AG04450 (cell line): ENCODE measurements around the gene PCDH17. TPM values are rescaled to one million over a fixed set of nuclear protein-coding genes. Genes with fewer than 3 reads are reported as not detected.

Experiments
- CTCF ChIA-PET: fragments of 300-600, 350-600 bp; formaldehyde crosslinking; extraction: SDS; loops from one replicate; lab custom pipeline; 2022; ENCODE audit warnings: antibody characterized with exemption, inconsistent platforms; lab: Charles Lee
- POLR2A ChIA-PET: fragments of 350-600 bp; formaldehyde crosslinking; extraction: SDS; loops from one replicate; lab custom pipeline; 2021; ENCODE audit warnings: antibody characterized with exemption, inconsistent platforms; lab: Yijun Ruan, JAX
- DNase-seq: peaks from one replicate; pipeline ENCODE4 v3.0.0-alpha.2; 2011; ENCODE audit warnings: low read depth, low spot score
- H3K27ac ChIP-seq: one replicate; pipeline ENCODE4 v1.5.1; 2012; ENCODE audit warnings: low read depth, low read length, control low read depth
- H3K27me3 ChIP-seq: one replicate; pipeline ENCODE4 v1.6.0; 2012; ENCODE audit warnings: low read length; ENCODE audit not compliant: control insufficient read depth, insufficient read depth
- H3K4me3 ChIP-seq: 2 replicates; pipeline ENCODE4 v1.5.1; 2011; ENCODE audit warnings: mild to moderate bottlenecking, low read depth, low read length, control low read depth
- H3K9me3 ChIP-seq: 2 replicates; pipeline ENCODE4 v1.5.1; 2012; ENCODE audit warnings: low read length; ENCODE audit not compliant: control insufficient read depth, insufficient read depth
- CTCF ChIP-seq: IDR thresholded peaks from 2 replicates; pipeline ENCODE4 v1.5.1; 2011; ENCODE audit warnings: low read depth, low read length, control low read depth, inconsistent platforms
- polyA plus RNA-seq: library from polyadenylated mRNA; depleted of rRNA; stranded (reverse); fragments of >200 nt; gene quantifications from 2 replicates; pipeline ENCODE4 v1.2.3, GENCODE V29; 2011

The PCDH17 gene
- polyA plus RNA-seq, 1 experiment: not detected

GRCh38 chr13:57635541-57636085, 4.1 kb downstream of the PCDH17 start:
- Histone ChIP-seq H3K27ac (no peak overlapping the region), H3K27me3 (peaks cover 24% of the 10 kb centered on the region), H3K4me3 (no peak overlapping the region), H3K9me3 (peaks cover 29% of the 10 kb centered on the region)
- CTCF ChIA-PET: interaction anchor here (3.7 kb wide), 1 partner anchor 10 kb away, joined by 25 read pairs; no protein-coding TSS in a partner anchor
- no peak for DNase-seq
- no peak for TF ChIP-seq CTCF
- POLR2A ChIA-PET: no interaction called here

GRCh38 chr13:57636816-57637215, 5.3 kb downstream of the PCDH17 start:
- DNase-seq: no peak
- TF ChIP-seq CTCF: no peak
- peaks cover 18% of the 10 kb centered on the region for H3K27me3 ChIP-seq
- ChIA-PET POLR2A (no interaction called here), CTCF (no interaction called here)
- H3K27ac ChIP-seq: no peak overlapping the region
- no peak overlapping the region for H3K4me3 ChIP-seq
- H3K9me3 ChIP-seq: peaks cover 29% of the 10 kb centered on the region

- peaks cover 11% of the 10 kb centered on the region for H3K27me3 ChIP-seq
- no peak overlapping the region for H3K27ac ChIP-seq
- DNase-seq: no peak
- H3K4me3 ChIP-seq: no peak overlapping the region
- ChIA-PET CTCF (no interaction called here), POLR2A (no interaction called here)
- H3K9me3 ChIP-seq: peaks cover 24% of the 10 kb centered on the region
- no peak for TF ChIP-seq CTCF
Measured at GRCh38 chr13:57637515-57637914, 6.0 kb downstream of the PCDH17 start.

- Histone ChIP-seq H3K27ac (no peak overlapping the region), H3K27me3 (peaks cover 4% of the 10 kb centered on the region), H3K4me3 (no peak overlapping the region), H3K9me3 (peaks cover 16% of the 10 kb centered on the region)
- no peak for TF ChIP-seq CTCF
- no peak for DNase-seq
- ChIA-PET POLR2A (no interaction called here), CTCF (no interaction called here)
Measured at GRCh38 chr13:57638186-57638890, 6.8 kb downstream of the PCDH17 start.

- DNase-seq: no peak
Measured at GRCh38 chr13:57640607-57641006, 9.1 kb downstream of the PCDH17 start.

More at GRCh38 chr13:57640607-57641006, 9.1 kb downstream of the PCDH17 start:
- H3K27me3 ChIP-seq: no peaks in the 10 kb centered on the region
- no peak for TF ChIP-seq CTCF
- POLR2A ChIA-PET: no interaction called here
- no peak overlapping the region for H3K4me3 ChIP-seq
- CTCF ChIA-PET: no interaction called here
- H3K27ac ChIP-seq: no peak overlapping the region
- H3K9me3 ChIP-seq: no peaks in the 10 kb centered on the region
